NCI-H226 (cell line): ENCODE data around the gene RCOR2.
"Not testable (repeated sequence)": the region's sequence is repeated elsewhere in the genome, so short reads cannot be mapped to it uniquely, and the experiment has no call there.

Source experiments
- DNase-seq: peaks from one replicate; pipeline ENCODE4 v3.0.0-alpha.2; 2015

Gene RCOR2

DNA sequence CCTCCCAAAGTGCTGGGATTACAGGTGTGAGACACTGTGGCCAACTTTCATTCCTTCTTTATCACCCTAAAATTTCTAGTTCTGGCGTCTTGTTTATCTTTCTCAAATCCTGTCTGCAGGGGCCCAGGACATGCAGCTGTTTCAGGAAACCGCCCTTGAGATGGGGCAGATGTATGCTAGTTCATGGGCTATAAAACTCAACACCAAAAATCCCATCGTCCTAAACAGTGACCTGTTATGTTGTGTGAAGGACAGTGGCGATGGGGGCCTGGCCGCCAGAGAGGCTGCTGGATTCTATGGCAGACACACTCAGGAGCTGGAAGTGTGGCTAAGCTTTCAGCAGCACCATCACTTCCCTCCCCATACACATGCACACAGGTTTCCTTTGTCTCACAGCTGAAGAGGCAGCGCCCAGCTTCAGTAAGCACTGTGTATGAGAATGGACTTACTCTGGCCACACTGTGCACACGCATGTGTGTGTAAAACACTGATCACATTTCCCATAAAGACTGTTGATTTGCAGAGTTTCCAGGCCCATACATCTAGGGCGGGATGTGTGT is 41.4 kb downstream of the RCOR2 start:
- no peak for DNase-seq

DNA sequence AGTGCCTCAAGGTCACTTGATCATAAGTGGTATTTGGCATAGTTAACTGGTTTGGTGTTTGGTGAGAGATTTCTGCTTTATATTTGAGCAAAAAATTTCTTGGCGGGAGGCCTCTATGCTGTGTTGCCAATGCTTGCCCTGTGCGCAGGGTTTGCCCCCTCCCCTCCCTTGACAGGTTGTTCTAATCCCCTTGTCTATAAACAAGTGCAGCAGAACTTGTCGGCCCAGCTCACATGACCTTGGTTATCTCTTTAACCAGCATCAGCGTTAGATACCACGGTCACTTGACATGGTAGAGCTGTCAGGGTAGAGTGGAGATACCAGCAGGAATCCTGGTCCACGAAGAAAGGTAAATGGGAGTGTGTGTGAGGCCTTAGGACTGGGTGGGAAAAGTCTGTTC is 42.5 kb downstream of the RCOR2 start:
- no peak for DNase-seq

DNA sequence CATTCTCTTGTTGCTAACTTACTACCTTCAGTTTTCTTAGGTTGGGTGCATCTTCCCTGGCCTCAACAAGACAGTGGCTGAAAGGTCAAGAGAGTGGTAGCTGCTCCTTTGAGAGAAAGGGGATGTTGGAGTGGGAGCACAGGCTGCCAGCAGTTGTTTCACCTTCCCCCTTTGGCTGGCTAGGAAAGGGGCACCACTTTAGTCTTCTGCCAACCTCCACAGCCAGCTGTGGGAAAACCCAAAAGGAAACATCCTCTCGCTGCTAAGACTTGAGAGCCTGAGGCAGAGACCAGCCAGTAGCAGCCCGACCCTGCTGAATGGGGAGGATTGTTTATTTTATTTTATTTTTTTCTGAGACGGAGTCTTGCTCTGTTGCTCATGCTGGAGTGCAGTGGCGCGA is 43.7 kb downstream of the RCOR2 start:
- no peak for DNase-seq

DNA sequence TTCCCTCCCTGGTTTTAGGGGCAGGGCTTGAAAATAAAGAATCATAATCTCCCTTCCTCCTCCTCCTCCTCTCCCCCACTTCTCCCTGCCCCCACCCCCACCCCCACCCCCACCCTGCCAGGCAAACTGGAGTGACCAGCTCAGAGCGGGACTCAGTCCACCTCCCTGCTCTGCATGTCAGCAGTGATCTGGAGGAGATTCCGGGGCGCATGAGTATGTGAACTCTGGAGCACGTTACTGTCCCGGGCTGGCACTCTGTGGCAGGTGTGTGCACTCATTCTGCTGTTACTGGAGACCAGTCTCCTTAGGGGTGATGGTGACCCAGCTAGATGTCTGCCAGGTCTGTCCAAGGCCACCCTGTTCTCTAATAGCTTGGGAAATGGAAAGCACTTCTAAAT is 44.2 kb downstream of the RCOR2 start:
- DNase-seq, result no peak

DNA sequence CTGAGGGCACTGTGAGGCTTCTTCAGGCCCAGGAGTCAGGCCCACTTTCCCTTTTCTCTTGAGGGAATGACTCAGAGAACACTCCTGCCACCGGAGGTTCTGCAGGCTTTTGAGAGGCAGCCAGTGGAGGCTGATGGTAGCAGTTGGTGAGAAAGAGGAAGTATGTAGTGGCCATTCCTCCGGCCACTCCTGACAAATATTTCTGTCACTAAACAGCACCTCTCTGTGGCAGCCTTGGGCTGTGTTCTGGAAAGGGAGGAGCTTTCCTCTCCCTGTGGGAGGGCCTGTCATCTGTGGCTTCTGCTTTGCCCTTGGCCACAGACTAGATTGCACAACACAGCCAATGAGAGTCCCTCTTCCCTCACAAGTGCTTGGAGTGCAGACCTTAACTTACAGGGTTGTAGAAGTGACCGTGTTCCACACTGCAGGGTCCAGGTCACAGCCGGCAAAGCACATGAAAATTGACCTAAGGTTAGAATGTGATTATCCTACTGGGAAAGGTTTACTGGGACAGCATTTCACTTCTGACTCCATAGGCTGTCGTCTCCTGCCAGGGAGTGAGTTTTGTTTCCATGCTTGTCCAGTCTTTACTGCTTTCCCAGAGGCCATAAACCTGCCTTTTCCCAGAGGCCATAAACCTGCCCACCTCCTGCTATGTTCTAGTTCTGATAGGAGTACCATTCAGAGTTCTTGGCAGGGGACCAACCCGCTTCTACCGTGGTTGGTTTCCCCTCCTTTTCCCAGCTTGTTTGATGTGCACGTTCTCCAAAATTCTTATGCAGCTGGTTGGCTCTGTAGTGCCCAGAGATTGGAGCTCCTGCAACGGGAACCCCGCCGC is 44.8 kb downstream of the RCOR2 start:
- peak; percentile 91 for DNase-seq

DNA sequence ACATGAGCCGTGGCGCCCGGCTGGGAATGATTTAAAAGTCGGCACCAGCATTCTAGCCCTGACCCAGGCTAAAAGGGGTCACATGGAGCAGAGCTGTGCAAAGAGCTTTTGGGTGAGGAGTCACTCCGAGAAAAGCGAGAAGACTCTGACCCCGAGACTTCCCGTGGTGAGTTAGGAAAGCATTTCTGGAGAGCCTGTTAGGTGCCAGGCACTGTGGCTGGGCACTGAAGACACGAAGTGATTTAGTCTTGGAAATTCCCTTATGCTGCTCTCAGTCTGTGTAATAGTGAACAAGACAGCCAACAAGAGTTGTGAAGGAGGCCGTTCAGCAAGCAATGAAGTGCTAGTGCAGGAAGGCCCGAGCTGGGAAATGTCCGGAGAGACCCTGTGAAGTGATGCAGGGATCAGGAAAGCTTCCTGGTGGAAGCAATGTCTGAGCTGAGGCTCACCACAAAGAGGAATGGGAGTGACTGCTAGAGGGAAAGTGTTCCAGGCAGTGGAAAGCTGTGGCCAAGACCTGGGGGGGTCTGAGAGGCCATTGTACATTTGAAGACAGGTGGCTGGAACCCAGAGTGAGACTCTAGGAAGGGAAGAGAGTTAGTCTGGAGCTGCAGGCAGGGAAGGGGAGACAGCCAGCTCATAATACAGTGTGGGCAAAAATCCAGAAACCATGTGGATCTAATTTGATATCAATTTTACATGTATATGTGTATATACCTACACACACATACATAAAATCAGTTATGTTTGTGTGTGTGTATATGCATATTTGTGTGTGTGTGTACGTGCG is 46.4 kb downstream of the RCOR2 start:
- no peak for DNase-seq

DNA sequence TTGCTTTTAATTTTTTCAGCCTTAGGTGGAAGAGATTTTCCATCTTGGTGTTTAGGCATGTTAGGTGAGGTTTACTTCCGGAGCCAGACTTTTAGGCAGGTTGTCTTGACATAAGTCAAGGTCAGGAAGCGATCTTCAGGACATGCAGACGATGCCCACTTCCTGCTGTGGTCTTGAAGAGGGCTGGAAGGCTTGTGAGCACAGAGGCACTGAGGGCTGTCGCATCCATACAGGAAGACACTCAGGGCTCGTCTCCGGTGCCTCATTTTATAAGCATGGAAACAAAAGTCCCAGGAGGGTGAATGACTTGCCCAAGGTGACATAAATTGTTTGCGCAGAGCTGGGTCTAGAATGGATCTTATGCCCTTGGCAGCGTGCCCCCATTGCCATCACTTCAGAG is 47.3 kb downstream of the RCOR2 start:
- DNase-seq, result no peak

DNA sequence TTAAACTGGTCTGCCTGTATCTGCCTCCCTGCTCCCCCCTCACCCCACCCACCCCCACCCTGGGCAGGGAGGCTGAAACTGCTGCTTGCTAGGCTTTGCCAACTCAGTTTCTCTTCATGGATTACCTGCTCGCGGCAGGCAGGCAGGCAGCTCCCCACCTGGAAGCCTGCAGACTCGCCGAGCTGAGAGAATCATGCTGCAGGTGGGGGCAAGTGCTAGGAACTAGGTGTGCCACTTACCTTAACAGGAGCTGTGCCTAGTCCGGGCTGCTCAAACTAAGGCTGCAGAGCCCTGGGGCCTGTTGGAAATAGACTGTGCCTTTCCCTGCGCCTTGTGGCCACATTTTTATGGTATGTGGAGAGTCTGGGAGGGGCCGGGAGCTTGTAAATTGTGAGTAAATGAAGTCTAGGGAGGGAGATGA is 47.8 kb downstream of the RCOR2 start:
- DNase-seq, result no peak

DNA sequence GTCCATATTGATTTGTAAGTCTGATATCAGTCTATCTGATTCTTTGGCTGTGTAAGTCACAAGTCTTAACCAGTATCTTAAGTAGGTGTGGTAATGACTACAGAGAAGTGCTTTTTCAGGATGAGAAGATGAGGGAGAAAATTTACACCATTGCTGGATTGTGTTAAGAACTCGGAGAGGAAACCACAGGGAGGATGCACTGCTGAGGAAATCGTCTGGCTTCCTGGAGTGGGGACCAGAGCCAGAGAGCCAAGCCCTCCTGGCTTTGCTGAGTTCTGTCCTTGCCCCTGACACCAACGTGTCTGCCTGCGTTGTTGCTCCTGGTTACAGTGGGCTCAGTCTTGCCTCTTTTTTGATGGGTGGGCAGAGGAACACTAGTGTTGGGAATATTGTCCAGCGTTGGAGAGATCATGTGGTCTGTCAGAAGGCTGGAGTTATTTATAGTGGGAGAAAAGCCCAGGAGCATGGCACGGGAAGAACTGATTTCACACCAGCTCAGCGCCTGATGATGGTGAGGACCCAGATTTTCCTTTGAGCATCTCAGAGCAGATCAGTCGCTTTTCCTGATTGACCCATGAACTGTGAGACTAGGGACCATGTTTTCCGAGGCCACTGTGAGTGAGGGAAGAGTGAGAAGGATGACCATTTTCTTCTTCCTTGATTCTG is 48.4 kb downstream of the RCOR2 start:
- no peak for DNase-seq

DNA sequence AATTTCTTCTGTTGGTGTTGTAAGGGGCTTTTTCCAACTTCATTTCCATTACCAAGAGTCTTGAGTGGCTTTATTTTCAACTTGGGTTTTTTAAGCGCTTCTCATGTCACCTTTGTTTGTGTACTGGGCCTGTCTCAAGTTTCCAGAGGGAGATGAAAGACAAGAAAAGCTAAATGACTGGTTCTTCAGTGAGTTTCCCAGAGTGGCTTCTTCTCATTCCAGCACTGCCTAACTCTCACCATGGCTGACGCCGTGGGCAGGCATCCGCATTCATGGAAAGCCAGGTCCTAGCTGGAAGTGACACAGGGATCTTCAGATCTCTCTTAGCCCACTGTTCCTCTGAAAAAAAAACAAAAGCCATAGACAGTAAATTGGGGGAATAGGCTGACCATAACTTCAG is 49.5 kb downstream of the RCOR2 start:
- DNase-seq, result no peak

DNA sequence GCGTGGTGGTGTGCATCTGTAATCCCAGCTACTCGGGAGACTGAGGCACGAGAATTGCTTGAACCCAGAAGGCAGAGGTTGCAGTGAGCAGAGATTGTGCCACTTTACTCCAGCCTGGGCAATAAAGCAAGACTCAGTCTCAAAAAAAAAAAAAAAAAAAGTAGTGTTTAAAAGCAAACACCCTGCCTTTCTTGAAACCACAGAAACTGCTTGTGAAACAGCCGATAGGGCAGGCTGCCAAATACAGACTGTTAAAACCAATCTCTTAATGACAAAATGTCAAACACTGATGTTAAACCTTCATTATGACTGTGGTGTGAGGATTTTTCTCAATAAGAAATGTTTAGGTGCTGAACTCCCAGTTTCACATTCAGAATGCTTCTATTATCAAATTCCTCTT is 50.8 kb downstream of the RCOR2 start:
- DNase-seq, result no peak

DNA sequence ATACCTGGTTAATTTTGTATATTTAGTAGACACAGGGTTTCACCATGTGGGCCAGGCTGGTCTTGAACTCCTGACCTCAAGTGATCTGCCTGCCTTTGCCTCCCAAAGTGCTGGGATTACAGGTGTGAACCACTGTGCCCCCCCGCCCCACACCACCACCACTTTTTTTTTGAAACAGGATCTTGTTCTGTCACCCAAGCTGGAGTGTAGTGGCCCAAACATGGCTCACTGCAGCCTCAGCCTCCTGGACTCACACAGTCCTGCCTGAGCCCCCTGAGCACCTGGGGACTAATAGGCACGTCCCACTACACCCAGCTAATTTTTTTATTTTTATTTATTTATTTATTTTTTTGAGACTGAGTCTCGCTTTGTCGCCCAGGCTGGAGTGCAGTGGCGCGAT is 53.3 kb downstream of the RCOR2 start:
- DNase-seq, result not testable (repeated sequence)

DNA sequence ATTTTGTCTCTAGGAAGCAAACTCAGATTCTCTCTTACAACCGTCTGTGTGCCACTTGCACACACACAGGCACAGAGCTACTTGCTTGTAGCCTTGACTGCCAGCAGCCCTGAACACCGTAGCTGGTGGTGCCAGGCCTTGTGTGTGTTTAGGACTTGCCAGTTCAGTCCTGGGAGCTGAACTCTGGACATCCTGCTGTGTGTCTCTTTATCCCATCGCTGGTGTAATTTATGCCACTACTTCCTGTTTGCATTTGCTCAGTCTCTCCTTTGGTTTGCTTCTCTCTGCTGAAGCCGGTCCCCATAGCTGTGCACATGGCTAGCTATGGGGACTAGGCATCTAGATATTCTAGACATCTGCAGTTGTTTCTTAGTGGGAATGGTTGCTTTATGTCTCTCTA is 54.0 kb downstream of the RCOR2 start:
- no peak for DNase-seq
